Fibroblast of skin of right biceps (primary cell): Measurements from ENCODE around the gene UIMC1.

Experiments
- DNase-seq: peaks from one replicate; pipeline ENCODE4 v3.0.0-alpha.2; 2013

The UIMC1 gene

DNA sequence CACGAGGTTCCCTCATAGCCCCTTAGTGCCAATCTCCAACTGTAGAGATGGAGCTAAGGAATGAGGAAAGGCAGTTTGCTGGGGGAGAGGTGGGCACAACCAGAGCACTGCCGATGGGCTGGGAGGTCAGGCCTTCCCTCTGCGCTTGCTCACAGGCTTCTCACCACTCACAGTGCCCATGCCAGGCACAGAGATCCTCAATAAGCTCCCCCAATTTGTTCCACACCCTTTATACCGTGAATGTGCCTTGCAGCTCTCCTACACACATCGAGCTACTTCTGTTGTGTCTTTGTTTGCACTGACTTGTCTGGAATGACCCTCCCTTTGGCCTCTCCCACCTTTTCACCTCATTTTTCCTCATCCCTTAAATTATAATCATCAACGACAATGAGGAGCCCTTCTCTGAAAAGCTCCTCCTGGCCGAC lies 105.8 kb downstream of the UIMC1 start:
- DNase-seq = no peak

DNA sequence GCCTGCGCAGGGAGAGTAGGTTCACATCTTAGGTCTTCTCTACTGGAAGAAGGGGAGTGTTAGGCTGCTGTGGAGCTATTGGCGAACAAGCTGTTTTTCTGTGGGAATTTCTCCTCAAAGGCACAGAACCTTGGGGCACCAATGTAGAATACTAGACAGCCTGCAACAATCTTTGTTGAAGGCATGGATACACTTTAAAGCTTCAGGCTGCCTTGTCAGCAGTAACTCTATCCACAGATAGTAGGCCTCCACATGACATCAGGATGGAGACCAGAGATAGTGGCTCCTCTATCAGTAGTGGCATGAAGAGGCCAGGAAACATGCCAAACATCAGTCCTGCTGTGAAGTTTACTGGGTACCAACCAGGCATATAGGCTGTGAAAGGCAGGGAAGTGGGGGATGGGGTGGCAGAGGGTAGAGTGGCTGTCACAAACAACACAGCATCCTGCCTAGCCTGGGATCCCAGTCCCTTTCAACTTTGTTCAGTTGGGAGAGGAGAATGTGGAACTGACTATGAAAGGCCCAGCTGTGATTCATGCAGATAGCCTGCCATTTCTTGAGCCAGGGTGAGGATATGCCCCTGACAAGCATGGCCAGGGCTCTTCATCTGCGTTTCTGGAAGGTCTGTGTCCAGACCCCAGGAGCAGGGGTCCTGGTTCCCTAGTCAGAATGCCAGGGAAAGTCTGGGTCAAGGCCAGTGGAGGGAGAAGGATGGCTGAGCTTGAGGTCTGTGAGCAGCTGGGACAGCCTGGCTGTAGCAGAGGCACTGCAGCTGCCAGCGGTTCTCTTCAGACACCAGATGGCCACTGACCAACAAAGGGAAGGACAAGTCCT lies 106.4 kb downstream of the UIMC1 start:
- DNase-seq = no peak

DNA sequence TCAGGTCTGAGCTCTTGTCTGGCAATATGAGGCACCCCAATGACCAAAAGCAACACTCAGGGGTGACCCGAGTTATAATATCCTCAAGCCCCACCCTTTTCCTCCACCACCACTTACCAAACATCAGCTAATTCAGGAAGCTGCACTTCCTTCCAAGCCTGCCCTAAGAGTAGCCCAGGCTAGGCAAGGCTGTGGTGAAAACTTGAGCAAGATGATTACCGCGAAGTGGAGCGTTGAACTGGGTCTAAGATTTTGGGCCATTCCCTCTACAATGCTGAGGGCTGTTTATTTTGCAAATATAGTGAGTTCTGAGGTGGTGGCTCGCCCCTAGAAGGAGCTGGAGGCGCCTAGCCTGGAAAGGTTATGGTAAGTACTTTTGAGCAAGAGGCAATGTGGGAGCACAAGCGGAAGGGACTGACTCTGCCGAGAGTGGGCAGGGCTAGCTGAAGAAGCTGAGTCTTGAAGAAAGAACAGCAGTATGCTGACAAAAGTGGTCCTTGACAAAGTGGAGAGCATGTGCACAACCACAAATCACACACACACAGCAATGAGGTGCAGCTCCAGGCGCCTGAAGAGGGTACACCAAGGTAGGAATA lies 107.2 kb downstream of the UIMC1 start, which contains the start of gene HK3:
HK3 (minus strand) TSS at position 51 of the 596 bp plus-strand sequence. CDS start 3,187 bp downstream, outside the sequence.
- DNase-seq = no peak

DNA sequence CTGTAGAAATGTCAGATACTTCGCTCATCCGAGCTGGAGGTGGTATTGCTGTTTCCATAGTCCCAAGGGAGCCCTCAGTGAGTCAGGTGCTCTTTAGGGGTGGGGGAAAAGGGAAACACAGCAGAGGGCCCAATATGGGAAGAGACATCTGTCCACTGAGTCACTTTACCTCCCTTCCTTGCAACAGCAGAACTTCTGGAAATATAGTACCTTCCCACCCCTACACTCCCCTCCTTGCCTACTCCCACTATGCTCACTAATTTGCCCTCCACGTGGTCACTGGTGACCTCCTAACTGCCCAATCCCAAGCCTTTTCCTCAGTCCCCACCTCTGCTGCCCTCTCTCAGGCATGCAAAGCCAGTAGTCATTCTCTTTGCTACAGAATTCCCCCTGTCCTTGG lies 109.3 kb downstream of the UIMC1 start:
- DNase-seq = peak; percentile 16

DNA sequence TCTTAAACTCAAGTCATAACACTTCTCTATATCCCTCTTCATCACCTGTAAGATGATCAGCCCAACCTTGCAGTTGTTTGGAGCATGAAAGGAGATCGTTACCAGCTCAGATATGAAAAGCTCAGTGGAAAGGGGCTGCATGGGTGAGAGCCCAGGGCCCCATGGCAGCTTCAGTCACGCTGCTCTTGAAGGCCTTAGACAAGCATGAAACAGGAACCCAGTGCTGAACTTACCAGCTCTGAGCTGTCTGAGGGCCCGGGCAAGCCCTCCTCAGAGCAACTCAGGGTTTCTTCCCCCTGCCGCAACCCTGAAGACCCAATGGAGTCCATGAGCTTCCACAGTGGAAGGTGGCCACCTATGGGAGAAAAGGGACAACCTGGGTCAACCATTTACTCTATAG lies 110.7 kb downstream of the UIMC1 start:
- DNase-seq = no peak

DNA sequence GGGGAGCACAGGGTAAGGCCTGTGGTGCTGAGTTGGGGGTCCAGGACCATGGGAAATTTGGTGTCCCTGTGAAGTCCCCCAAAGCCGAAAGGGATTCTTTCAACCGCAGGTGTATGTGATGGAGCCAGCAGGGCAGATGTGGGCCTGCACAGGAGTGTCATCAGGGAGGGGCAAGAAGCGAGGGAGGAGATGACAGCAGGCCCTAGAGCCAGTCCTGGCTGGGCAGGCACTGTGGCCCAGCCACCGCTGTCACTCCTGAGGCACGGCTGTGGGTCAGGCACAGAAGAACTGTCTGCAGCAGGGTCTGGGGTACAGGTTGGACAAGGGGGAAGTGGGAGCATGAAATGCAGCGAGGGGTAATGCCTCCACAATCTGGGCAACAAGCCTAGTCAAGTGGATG lies 112.3 kb downstream of the UIMC1 start:
- no peak for DNase-seq

DNA sequence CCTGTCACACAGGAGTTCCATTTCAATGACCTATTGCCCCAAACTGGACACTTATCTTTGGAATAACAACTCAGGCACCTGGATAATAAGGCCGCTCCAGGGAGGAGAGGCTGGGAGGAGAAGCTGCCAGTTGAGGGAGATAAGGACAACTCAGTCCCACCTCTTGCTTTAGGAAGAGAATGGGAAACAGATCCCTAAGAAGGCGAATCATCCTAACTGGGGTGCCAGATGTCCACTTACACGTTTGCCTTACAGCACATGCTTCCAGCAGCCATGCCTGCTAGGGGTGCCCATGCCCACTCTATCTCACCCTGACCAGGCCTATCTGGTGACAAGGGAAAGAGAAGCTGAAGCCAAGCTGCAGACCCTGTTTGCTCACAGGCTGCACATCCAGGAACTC lies 113.9 kb downstream of the UIMC1 start:
- no peak for DNase-seq

DNA sequence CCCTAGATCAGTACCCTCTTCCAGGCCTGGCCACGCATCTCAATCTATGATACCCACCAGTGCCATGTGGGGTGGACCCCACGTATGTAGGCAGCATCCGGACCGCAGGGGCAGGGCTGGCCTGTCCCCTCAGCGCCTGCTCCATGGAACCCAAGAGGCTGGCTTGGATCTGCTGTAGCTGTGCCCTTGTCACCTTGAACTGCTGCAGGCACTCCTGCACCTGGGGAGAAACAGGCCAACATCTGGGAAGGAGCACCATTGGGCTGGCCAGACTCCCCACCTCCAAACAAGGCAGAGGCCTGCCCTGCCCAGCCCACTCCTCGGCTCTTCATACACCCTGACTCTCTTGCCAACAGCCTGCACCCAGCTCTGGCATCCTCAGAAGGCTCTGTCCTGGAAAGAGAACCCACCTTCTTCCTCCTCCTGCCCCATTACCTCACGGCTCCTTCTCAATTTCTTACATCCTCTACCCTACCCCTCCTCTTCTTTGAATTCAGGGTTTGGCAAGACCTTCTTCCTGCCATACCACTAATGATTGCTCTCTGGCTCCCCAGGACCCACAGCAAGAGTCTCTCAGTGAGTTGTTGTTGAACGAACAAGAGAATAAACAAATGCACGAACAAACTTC lies 115.1 kb downstream of the UIMC1 start:
- no peak for DNase-seq

DNA sequence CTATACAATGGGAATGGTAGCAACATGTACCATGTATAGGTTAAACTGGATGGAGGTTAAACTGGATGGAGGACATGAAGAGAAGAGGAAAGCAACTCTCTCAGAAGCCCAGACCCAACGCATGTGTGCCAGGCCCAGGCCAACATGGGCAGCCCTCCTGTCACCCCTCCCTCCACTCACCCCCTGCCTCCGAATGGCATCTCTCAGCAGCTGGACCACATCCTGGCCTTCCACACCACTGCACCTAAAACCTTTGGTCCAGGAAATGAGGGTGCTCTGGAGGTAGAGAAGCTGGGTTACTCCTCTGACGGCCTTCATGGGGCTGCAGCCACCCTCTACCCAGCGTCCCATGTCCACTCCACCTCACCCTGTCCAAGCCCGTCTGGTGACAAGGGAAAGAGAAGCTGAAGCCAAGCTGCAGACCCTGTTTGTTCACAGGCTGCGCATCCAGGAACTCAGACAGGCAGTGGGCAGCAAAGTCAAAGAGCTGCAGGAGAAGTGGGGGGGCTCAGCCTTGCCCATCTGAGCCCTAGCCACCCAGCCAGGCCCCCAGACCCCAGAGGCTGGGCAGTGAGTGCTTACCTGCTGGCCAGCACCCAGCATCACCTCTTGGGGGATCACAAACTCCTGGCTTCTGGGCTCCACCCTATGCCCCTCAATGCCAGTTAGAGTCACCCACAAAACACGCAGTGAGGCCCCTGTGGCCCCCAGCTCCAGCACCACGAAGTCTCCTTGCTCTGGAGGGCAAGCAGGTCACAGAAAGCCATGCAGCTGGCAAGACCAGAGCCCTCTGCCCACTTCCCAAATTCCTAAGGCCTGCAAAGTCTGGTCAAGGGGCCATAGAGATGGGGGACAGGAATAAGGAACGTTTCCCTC lies 115.9 kb downstream of the UIMC1 start:
- DNase-seq = no peak

DNA sequence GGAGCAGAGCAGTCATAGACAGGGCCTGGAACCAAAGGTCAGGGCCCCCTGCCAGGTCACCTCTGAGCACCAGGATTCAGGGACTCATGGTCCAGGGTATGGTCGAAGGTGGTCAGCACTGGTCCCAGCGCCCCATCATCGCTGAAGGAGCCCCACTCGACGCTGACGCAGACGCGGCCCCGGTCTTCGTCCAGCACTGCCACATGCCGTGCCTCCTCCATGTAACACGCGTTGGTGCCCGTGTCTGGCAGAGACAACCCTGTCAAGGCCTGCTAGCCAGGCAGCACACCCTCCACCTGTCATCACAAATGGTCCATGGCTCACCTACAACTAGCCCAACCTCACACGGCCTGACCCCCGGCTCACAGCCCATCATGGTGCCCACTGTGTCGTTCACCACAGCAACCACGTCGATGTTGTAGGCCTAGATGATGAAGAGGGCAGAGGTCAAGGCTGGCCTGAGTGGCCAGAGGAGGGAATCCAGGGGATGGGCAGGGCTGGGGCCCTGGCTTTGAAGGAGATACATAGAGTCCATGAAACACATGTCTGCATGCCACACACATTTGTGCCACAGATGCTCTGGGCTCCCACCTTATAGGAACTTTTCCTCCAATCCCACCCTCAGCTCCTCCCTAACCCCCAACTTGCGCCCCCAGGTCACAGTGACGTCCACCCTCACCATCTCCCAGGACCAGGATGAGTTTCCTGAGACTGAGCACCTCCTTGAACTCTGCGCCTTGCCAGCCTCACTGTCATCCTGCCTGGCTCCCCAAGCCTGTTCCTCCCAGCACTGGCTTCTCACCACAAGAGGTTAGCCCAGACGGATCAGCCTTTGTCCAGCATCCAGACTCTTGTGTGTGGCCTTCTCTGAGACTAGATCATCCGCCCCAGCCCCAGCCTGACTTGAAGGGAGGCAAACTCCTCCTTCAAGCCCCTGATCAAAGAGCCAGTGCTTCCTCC lies 117.0 kb downstream of the UIMC1 start:
- no peak for DNase-seq

DNA sequence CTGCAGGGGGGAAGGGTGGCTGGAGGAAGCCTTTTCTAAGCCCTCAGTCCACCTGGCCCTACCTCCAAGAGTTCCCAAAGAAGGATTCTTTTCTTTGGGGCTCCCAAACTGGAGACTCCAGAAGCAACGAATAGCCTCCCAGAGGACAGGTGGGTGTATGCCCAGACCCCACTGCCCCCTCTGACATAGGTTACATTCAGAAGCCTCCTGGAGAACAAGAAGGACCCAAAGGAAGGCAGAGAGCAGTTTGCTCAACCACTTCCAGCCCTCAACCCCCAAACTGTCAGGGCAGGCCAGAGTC lies 117.8 kb downstream of the UIMC1 start:
- DNase-seq = no peak

DNA sequence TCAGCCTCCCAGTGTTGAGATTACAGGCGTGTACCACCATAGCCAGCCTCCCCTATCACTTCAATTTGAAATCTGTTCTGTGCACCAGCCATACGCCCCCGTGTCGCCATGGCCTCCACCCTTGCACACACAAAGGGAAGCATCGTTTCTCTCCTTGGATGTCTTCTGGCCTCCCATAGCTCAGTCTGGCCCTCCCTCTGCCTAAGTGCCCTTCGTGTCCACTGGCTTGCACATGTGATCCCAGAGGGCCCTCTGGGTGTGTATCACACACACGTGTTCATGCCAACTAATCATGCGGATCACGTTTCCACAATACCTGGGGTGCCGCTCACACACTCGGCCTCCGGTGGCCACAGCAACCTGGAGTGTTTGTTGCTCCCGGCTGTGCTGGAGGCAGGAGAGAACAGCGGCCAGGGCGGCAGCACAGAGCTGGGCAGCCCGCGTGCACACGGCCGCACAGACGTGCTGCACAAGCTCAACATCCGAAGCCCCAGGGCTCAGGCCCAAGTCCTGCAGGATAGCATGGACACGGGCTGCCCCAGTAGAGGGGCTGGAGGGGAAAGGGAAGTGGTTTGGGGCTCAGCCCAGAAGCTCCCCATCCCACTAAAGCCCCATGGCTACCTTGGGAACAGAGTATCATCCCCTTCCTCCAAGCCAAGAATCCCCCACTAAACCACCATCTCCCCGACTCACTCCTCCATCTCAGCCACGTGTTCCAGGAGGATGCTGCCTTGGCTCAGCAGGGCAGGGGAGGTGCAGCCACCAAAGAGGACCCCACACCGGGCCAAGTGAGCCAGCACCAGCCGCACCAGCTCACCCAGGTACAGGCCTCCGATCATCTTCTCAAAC lies 118.3 kb downstream of the UIMC1 start:
- DNase-seq = no peak

DNA sequence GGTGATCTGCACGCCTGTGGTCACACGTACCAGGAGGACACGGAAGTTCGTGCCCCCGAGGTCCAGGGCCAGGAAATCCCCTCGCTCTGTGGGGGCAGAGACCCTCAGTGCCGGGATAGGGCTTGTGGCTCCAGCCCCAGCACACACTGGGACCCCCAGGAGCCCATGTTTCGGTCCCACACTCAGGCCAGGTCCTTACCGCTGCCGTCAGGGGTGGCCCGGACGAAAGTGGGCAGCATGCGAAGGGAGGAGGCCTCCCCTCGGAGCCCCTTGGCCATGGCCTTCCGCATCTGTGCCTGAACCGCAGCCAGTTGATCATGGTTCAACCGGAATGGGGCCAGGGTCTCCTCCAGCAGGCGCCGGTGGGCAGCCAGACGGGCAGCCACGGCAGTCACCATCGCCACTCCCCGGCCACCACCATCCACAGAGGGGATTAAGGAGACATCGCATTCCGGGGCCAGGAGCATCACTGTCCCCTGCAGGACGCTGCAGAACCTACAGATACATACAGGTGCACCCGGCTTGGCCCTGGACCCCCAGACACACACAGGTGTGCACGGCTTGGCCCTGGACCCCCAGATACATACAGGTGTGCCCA lies 119.2 kb downstream of the UIMC1 start:
- DNase-seq = no peak

DNA sequence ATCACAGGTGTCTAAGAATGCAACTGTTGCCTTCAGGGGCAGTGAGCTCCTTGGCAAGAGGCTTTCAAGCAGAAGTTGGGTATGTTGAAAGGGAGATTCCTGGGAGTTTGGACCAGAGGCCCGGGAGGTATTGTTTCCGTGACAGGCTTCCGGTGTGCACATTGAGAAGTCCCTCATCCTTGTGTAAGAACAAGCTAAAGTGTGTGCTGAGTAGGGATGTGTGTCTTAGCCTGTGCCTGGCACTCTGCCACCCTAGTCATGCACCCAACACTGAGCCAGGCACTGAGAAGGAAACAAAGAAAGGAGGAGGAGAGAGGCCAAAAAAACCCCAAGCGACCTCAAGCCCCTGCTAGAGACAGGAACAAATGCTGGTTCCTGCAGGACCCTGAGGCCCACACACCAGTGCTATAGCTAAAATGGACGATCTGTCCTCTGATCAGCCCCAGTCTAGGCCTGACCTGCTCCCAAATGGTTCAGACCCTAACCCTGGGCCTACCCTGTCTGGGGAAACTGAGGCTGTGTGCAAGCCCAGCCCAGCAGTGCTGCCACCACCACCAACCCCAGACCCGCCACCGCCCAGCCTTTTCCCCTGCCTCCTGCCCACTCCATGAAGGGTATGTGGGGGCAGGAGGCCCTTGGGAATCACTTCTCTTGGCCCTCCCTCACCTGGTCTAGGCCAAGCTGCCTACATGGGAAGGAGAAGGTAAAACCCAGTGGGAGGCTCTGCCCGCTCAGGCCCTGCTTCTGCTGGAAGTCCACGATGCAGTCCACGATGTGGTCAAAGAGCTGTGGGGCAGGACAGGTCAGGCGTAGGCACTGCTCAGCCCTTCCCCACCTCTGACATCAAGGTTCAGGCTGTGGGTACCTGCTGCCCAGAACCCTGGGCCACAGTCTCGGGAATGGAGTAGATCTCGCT lies 120.0 kb downstream of the UIMC1 start:
- DNase-seq = no peak

DNA sequence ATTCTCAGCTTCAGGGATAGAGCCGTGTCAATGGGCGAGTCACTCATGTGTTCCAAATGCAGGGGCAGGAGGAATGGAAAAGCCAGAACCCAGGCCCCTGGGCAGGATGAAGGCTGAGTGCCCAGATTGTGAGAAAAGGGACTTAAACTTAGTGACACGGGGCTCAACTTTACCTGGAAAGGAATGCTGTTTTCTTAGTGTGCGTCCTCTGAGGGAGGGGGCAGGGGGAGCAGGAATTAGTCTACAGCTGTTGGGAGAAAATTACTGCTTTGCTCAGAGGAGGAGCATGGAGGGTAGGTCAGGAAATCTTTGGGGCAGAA lies 122.0 kb downstream of the UIMC1 start:
- no peak for DNase-seq

DNA sequence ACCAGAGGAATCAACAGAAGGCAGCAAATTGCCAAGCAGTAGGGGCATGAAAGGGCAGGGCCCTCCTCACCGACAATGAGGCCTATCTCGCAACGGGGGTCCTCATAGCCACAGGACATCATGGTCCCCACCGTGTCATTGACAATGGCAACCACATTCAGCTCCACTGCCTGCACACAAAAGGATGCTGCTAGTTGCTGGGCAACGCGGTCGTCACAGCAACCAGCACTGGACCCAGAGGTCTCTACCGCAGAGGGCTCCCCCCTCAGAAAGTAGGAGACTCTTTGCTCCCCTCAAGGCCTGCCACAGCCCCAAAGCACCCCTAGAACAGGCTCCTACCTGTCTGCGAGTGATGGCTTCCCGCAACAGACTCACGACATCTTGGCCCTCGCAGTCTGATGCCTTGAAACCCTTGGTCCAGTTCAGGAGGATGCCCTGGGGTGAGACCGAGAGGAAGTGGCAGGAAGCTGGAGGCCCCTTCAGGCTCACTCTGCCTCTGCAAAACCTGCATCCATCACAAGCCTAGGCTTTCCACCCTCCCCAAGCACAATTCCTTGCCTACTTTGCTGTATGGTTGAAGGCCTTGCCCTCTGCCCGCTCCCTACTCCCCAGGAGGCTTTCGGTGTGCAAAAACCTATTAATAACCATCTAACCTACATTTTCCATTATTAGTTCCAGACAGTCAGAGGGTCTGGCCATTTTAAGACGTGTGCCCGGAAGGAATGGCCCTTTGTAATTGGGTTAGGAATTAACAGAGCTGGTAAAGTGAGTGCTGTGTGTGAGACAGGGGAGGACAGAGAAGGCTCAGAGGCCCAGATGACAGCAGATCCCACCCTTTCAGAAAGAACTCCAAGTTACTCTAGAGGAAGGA lies 122.6 kb downstream of the UIMC1 start:
- DNase-seq = no peak

DNA sequence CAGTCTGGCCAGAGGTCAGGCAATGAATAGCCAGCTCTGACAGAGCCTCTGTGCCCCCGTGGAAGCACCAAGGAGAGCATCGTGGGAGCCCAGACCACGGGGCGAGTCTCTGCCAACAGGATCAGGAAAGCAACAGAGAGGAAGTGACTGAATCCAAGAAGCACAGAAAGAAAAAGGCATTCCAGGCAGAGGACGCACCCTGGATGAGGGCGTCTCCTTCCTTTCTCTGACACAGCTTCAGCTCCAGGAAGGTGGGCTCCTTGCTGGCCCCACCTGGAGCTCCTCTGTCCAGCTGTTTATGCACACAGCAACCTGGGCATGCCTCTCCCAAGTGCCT lies 124.0 kb downstream of the UIMC1 start:
- DNase-seq = no peak

DNA sequence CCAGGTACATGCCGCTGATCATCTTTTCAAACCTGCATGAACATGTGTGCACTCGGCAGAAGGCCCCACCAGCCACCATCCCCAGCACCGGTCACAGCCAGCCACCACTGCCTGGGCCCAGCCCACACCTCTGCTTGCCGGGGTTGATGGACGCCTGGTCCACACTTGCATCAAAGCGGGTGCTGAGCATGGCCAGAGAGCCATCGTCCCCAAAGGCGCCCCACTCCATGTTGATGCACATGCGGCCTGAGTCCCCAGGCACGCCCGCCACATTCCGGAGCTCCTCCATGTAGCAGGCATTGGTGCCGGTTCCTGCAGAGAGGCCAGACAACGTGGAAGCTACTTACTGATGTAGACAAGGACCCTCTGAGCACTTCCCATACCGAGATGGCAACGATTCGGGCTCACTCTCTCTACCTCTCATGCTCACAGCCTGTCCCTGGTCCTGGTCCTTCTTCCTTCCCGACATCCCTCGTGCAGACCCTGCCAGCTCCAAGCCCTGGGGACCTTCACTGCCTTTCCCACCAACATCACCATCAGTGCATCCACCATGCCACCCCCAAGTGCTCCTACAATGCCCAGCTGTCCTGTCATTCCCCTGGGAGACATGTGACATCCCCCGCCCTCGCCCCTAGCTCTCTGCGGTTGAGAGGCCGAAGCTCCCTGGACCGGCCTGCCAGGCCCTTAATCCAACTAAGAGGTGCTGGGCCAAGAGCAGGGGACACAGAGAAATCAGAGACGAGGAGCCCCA lies 124.6 kb downstream of the UIMC1 start:
- no peak for DNase-seq
